HG03432 (cell line): ENCODE data around the gene HPN.
"Not testable (repeated sequence)": the region's sequence is repeated elsewhere in the genome, so short reads cannot be mapped to it uniquely, and the experiment has no call there.

Source experiments
- ATAC-seq: cut with Tn5 transposase; IDR thresholded peaks from one replicate; pipeline ENCODE4 v1.9.1; 2021; ENCODE audit warnings: mild to moderate bottlenecking, moderate library complexity; ENCODE audit not compliant: unreplicated experiment

Gene HPN

GRCh38 chr19:35042056-35042730, 672 bp downstream of the HPN start:
- no peak for ATAC-seq

GRCh38 chr19:35042954-35043604, 1.6 kb downstream of the HPN start:
- no peak for ATAC-seq

GRCh38 chr19:35043906-35044305, 2.4 kb downstream of the HPN start:
- no peak for ATAC-seq

- no peak for ATAC-seq
Measured at GRCh38 chr19:35044317-35045117, 3.0 kb downstream of the HPN start.

GRCh38 chr19:35045667-35046300, 4.3 kb downstream of the HPN start:
- peak; percentile 61 for ATAC-seq

- ATAC-seq = no peak
Measured at GRCh38 chr19:35046461-35046860, 4.9 kb downstream of the HPN start.

GRCh38 chr19:35048911-35049411, 7.4 kb downstream of the HPN start:
- no peak for ATAC-seq

GRCh38 chr19:35049456-35049855, 7.9 kb downstream of the HPN start:
- no peak for ATAC-seq

GRCh38 chr19:35050662-35051061, 9.1 kb downstream of the HPN start:
- ATAC-seq = not testable (repeated sequence)

- not testable (repeated sequence) for ATAC-seq
Measured at GRCh38 chr19:35051268-35051667, 9.7 kb downstream of the HPN start.

GRCh38 chr19:35051796-35052195, 10.3 kb downstream of the HPN start:
- ATAC-seq = no peak

GRCh38 chr19:35052599-35053190, 11.2 kb downstream of the HPN start:
- ATAC-seq = no peak

GRCh38 chr19:35053667-35054293, 12.3 kb downstream of the HPN start:
- ATAC-seq = no peak

- no peak for ATAC-seq
Measured at GRCh38 chr19:35054626-35055025, 13.1 kb downstream of the HPN start.

- no peak for ATAC-seq
Measured at GRCh38 chr19:35055715-35056179, 14.2 kb downstream of the HPN start.

- no peak for ATAC-seq
Measured at GRCh38 chr19:35056513-35057063, 15.1 kb downstream of the HPN start.

- ATAC-seq = no peak
Measured at GRCh38 chr19:35058370-35058769, 16.8 kb downstream of the HPN start.

- ATAC-seq = no peak
Measured at GRCh38 chr19:35059006-35059798, 17.7 kb downstream of the HPN start.

GRCh38 chr19:35059799-35060091, 18.2 kb downstream of the HPN start:
- no peak for ATAC-seq
